Neural cell (in vitro differentiated cells): ENCODE results near the gene AKIRIN2.

Experiments
- CTCF ChIP-seq: fragments of 450-650 bp; IDR thresholded peaks from 2 replicates; pipeline ENCODE4 v1.5.1; 2014; ENCODE audit warnings: antibody characterized with exemption, mild to moderate bottlenecking, moderate library complexity; ENCODE audit not compliant: poor library complexity, severe bottlenecking
- EP300 ChIP-seq: fragments of 450-650 bp; conservative IDR thresholded peaks from 2 replicates; pipeline ENCODE4 v1.6.1; 2014; ENCODE audit warnings: antibody characterized with exemption, mild to moderate bottlenecking, moderate library complexity; ENCODE audit not compliant: poor library complexity, severe bottlenecking

GRCh38 chr6:87687296-87687695, 14.7 kb downstream of the AKIRIN2 start:
- no peak for TF ChIP-seq EP300
- TF ChIP-seq CTCF, result no peak
